ENCODE data around the gene MPC1. TPM values are rescaled to one million over a fixed set of nuclear protein-coding genes. Genes with fewer than 3 reads are reported as not detected.
"Not testable (repeated sequence)": the region's sequence is repeated elsewhere in the genome, so short reads cannot be mapped to it uniquely, and the experiment has no call there.

Gene MPC1
- total RNA-seq, 1 donor from 2014 or later, result 17.0 TPM

- Mint-ChIP-seq H3K36me3 (ENCODE audit: unreplicated experiment) (peaks cover 11% of the 10 kb centered on the region), H3K4me3 (ENCODE audit: unreplicated experiment) (no peak overlapping the region), H3K4me1 (ENCODE audit: low read depth, unreplicated experiment) (peaks cover 12% of the 10 kb centered on the region), H3K27ac (ENCODE audit: unreplicated experiment) (no peak overlapping the region), H3K27me3 (ENCODE audit: unreplicated experiment) (peaks cover 2% of the 10 kb centered on the region), H3K9me3 (ENCODE audit: unreplicated experiment) (no peaks in the 10 kb centered on the region)
- no peak for DNase-seq
- no peak for TF ChIP-seq CTCF (IDR thresholded peaks at IDR 0.05; ENCODE audit: partially characterized antibody, unreplicated experiment)
These were observed 30.9 kb downstream of the MPC1 start for GRCh38 chr6:166351715-166352285.

GRCh38 chr6:166348305-166348949 lies 34.3 kb downstream of the MPC1 start:
- no peak overlapping the region for H3K27ac Mint-ChIP-seq (ENCODE audit: unreplicated experiment)
- peaks cover 11% of the 10 kb centered on the region for H3K36me3 Mint-ChIP-seq (ENCODE audit: unreplicated experiment)

GRCh38 chr6:166346965-166347364 lies 35.8 kb downstream of the MPC1 start:
- no peak for DNase-seq
- no peak for TF ChIP-seq CTCF (IDR thresholded peaks at IDR 0.05; ENCODE audit: partially characterized antibody, unreplicated experiment)
- Mint-ChIP-seq H3K4me1 (ENCODE audit: low read depth, unreplicated experiment) (peaks cover 5% of the 10 kb centered on the region), H3K36me3 (ENCODE audit: unreplicated experiment) (peaks cover 11% of the 10 kb centered on the region), H3K9me3 (ENCODE audit: unreplicated experiment) (peaks cover 2% of the 10 kb centered on the region), H3K27me3 (ENCODE audit: unreplicated experiment) (peaks cover 2% of the 10 kb centered on the region), H3K4me3 (ENCODE audit: unreplicated experiment) (no peak overlapping the region), H3K27ac (ENCODE audit: unreplicated experiment) (no peak overlapping the region)

More at GRCh38 chr6:166348305-166348949, 34.3 kb downstream of the MPC1 start:
- DNase-seq, result no peak
- no peak for TF ChIP-seq CTCF (IDR thresholded peaks at IDR 0.05; ENCODE audit: partially characterized antibody, unreplicated experiment)
- peaks cover 5% of the 10 kb centered on the region for H3K4me1 Mint-ChIP-seq (ENCODE audit: low read depth, unreplicated experiment)
- H3K27me3 Mint-ChIP-seq (ENCODE audit: unreplicated experiment), result peaks cover 2% of the 10 kb centered on the region
- no peak overlapping the region for H3K4me3 Mint-ChIP-seq (ENCODE audit: unreplicated experiment)
- H3K9me3 Mint-ChIP-seq (ENCODE audit: unreplicated experiment), result no peaks in the 10 kb centered on the region

- H3K9me3 Mint-ChIP-seq (ENCODE audit: unreplicated experiment), result peaks cover 5% of the 10 kb centered on the region
- TF ChIP-seq CTCF (IDR thresholded peaks at IDR 0.05; ENCODE audit: partially characterized antibody, unreplicated experiment), result no peak
- no peak overlapping the region for H3K4me3 Mint-ChIP-seq (ENCODE audit: unreplicated experiment)
- H3K4me1 Mint-ChIP-seq (ENCODE audit: low read depth, unreplicated experiment), result peaks cover 2% of the 10 kb centered on the region
- peaks cover 2% of the 10 kb centered on the region for H3K27me3 Mint-ChIP-seq (ENCODE audit: unreplicated experiment)
- H3K36me3 Mint-ChIP-seq (ENCODE audit: unreplicated experiment), result peaks cover 11% of the 10 kb centered on the region
- H3K27ac Mint-ChIP-seq (ENCODE audit: unreplicated experiment), result no peak overlapping the region
- no peak for DNase-seq
These were observed 36.3 kb downstream of the MPC1 start for GRCh38 chr6:166346449-166346848.

GRCh38 chr6:166345672-166346071 lies 37.1 kb downstream of the MPC1 start:
- DNase-seq; H3K4me1 Mint-ChIP-seq (ENCODE audit: low read depth, unreplicated experiment); H3K27me3 Mint-ChIP-seq (ENCODE audit: unreplicated experiment); H3K4me3 Mint-ChIP-seq (ENCODE audit: unreplicated experiment); H3K9me3 Mint-ChIP-seq (ENCODE audit: unreplicated experiment); H3K27ac Mint-ChIP-seq (ENCODE audit: unreplicated experiment): not testable (repeated sequence)
- peaks cover 11% of the 10 kb centered on the region for H3K36me3 Mint-ChIP-seq (ENCODE audit: unreplicated experiment)

GRCh38 chr6:166344921-166345320 lies 37.8 kb downstream of the MPC1 start:
- H3K36me3 Mint-ChIP-seq (ENCODE audit: unreplicated experiment); H3K4me3 Mint-ChIP-seq (ENCODE audit: unreplicated experiment): not testable (repeated sequence)

More at GRCh38 chr6:166344921-166345320, 37.8 kb downstream of the MPC1 start:
- not testable (repeated sequence) for H3K27ac Mint-ChIP-seq (ENCODE audit: unreplicated experiment); H3K27me3 Mint-ChIP-seq (ENCODE audit: unreplicated experiment); DNase-seq; H3K4me1 Mint-ChIP-seq (ENCODE audit: low read depth, unreplicated experiment); H3K9me3 Mint-ChIP-seq (ENCODE audit: unreplicated experiment)
